NCI-H1417 treated with DMSO at 0.1 percent for 48 hours (cell line): ENCODE measurements around the gene ABCA3.
A peak's percentile ranks its signal among the peaks of the same experiment; 100 is the strongest.
"Not testable (repeated sequence)": the region's sequence is repeated elsewhere in the genome, so short reads cannot be mapped to it uniquely, and the experiment has no call there.

Source experiments
- DNase-seq: peaks from one replicate; lab custom pipeline; 2025; lab: John Stamatoyannopoulos, UW

ABCA3 gene

GRCh38 chr16:2278956-2279800 lies 61.4 kb downstream of the ABCA3 start:
- no peak for DNase-seq

DNA sequence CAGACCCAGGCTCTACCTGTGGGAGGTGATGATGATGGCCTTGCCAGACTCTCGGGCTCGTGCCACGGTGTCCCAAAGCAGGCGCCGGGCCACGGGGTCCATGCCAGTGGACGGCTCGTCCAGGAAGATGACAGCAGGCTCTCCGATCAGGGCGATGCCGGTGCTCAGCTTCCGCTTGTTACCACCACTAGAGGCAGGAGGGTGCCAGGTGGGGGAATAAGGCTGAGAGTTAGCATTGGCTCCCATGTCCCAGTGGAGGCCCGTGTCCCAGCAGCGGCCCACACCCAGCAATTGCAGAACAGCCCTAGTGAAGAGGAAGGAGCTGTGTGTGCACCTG lies 62.3 kb downstream of the ABCA3 start:
- DNase-seq, result no peak

DNA sequence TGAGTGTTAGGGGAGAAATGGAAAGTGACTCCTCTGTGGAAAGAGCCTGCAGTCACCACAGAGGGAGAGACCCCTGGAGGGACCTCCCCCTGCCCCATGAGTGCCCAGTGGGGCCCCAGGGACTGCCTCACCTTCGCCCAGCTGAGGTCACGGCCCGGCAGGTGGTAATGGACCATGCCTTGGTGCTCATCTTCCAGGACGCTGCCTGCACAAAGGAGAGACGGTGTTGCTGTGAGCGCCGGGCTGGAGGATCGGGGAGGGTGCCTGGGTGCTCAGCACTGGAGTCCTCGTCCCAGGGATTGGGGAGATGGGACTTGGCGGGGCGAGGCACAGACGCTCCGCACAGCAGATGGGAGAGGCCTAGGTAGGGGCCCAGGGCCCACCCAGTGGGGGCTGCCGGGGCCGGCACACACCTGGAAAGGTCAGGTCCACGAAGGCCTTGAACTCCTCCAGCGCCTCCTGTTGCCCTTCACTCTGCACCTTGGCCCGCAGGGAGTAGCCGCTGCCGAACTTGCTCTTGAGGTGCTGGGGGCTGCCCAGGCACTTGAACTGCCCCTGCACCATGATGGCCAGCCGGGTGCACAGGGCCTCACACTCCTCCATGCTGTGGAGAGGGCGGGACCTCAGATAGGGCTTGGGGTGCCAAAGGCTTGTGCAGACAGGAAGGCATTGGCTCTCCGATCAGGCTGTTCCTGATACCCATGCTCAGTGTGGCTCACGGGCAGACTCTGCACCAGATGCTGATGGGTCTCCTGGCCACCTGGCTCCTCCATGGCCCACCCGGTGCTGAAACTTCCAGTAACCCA lies 62.9 kb downstream of the ABCA3 start:
- no peak for DNase-seq

DNA sequence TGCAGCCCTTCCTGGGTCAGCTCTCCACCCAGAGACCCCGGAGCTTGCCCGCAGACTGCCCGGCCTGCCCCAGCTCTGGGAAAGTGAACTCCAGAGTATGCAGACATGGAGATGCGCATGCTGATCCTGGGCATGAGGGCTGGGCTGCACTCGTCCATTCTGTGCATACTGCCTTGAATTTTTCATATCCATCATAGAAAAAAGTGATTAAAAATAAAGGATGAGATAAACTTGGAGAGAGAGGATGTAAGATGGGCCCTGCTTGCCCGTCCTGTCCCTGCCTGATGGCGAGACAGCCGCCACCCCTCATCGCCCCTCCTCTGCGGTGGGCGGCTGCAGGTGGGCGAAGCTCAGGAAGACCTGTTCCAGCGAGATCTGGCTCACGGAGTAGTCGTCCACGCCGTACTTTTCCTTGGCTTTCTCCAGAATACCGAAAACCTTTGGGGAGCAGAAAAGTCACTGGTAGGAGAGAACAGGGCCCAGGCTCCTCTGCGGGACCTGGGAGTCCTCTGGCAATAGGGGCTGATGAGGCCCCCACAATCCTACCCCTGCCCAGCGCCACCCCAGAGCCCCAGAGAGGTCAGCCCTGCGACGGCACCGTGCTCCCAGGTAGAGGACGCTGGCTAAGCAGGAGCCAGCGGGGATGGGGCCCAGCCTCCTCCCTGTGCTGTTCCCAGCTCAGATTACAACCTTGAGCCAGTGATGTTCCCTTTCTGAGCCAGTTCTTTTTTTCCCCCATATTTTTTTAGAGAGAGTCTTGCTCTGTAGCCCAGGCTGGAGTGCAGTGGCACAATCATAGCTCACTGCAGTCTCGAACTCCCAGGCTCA lies 63.9 kb downstream of the ABCA3 start:
- DNase-seq, result no peak

DNA sequence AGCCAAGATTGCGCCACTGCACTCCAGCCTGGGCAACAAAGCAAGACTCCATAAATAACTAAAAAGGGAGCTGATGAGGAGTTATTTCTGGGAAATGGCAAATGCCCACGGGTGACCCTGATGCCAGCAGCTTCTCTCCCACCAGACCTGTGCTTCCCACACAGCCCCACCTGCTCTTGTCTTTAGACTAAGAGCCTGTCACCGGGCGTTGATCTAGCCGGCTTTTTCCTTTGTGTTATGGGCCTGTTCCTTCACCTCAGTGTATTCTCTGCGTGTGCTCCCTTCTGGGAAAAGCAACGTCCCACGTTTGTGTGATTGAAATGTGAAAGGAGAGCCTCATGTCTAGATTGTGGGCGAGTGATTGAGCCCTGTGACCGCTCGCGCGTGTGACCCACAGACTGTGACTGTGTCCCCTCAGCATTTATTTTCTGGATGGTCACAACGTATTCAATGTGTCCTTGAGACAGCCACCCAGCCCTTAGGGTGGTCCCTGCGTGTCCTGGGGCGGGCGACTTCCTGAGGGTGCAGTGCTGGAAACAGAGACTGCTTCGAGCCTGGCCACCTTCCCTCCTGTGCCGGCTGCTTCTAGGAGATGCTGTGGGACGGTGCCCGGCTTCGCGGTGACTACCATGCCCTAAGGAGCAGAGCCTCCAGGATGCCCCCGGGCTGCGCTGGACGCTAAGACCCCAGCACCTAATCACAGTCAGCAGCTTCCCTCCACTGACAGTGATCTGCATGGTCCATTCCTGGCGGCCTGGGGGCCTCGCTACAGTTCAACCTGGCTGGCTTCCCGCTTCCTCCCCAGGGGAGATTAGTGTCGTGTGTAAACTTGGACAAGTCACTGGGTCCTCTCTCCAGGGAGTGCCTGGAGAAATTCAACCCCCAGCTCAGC lies 64.8 kb downstream of the ABCA3 start:
- DNase-seq, result no peak

DNA sequence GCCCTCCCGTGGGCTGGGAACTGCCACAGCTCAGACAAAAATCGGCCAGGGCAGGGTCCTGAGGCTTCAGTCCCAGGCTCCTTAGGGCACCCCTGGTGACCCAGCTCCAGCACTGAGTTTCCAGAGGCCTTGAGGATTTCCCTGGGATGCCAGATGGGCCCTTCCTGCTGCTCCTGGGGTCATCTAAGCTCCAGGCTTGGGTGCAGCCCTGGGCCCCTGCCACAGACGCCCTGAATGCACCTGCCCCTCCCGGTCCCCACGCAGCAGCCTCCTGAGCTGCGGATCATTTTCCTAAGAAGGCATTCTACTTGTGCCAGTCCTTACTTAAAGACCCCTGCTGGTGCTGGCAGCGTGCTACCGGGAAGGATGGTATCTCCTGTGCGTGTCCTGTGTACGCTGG lies 66.6 kb downstream of the ABCA3 start:
- DNase-seq, result no peak

DNA sequence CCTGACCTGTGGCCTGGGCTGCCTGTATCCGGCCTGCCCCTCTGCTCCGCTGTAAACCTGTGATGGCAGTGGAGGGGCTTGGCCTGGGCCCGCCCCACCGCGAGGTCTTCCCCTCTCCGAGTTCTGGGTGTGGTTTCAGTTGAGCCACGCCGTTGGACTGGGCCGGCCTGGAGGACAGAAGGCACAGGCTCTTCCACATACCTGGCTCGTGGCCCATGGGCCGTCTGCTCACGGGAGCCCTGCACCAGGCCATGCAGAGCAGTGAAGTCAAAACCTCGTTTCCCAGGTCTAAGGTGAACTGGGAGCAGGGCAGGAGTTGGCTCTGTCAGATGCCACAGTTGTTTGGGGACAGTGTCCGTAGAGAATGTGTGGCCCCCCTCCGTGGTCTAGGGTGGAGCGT lies 67.0 kb downstream of the ABCA3 start:
- no peak for DNase-seq

- DNase-seq, result no peak
Measured at GRCh38 chr16:2271848-2272461, 68.6 kb downstream of the ABCA3 start.

GRCh38 chr16:2270588-2271470 lies 69.7 kb downstream of the ABCA3 start:
- no peak for DNase-seq

DNA sequence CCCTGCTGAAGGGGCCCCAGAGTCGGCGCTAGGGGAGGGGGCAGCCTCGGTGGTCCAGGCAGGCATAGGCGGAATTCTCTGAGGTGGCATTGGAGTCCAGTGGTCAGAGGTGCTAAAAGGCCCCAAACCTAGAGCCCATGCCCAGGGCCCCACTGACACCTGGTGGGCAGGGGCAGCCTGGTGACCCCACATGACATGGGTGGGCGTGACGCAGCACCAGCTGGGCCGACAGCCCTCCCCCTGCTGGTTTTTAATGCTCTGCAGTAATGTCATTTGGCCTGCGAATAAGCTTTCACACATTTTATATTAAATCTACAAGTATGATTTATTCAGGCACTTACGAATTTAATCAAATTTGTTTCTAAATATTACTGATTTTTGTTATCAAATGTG lies 70.5 kb downstream of the ABCA3 start:
- DNase-seq, result no peak

DNA sequence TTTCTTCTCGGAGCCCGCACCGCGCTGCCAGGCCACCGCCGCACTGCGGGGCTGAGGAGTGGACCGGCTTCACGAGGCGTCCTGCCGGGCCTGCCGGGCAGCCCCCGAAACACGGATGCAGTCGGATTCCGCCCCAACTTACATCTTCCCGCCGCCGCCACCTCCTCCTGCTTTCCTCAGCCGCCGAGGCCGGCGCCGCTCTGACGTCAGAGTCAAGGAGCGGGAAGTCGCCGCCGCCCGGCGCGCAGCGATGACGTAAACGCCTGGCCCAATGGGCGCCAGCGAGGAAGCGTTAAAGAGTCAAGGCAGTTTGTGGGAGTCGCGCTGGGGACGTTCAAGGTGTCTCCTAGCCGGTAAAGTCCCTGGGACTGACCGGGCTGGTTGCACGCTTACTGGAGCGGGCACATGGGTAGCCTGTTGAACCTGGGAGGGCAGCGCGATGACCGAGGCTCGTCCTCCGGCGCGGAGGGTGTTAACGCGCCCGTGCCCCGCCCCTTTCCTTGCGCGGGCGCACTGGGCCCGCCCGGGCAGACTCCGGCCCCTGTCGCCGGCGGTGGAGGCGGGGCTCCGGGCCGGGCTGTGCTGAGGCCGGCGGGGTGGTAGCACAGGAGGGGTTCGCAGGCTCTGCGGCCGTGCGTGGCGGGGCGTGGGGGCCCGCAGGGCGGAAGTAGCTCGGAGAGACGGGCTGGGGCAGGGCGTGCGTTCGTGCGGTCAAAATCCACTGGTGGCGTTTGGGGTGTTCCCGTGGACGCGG lies 72.4 kb downstream of the ABCA3 start, which contains the start of gene RNPS1:
Gene RNPS1 (minus strand): TSS at position 214 of the 754 bp plus-strand sequence. CDS start 3,483 bp downstream, outside the sequence.
- DNase-seq, result peak; percentile 64

- not testable (repeated sequence) for DNase-seq
Measured at GRCh38 chr16:2267505-2267912, 73.0 kb downstream of the ABCA3 start.

DNA sequence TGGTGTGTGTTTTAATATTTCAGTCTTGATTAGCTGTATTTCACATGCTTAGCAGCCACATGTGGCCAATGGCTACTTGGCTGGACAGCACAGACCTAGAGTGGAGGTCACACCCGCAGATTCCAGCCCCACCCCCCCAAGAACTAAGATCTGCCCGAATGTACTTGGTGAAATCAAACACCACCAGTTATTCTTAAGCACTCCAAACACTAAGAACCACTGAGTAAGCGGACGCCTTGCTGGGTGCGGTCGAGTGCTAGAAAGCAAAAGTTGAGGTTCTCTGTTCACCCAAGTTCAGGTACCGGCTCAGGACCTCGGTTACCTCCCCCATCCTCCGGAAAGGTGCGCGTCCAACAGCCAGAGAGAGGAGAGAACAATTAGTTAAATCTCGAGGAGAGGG lies 73.6 kb downstream of the ABCA3 start:
- not testable (repeated sequence) for DNase-seq

DNA sequence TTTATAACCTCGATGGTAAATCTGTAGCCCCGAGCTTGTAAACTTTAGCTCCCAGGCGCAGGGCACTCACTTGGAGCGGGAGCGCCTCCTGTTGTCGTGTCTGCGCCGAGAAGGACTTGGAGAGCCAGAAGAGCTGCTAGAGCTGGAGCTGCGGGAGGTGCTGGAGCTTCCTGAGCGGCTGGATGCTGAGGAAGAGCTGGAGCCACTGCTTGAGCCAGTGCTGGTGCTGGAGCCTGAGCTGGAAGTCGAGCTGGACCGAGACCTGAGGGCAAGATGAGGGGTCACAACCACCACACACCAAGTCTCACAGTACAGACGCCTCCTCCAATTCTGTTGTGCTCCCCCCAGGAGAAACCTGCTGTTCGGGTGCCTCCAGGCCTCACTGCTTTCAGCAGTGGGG lies 77.5 kb downstream of the ABCA3 start:
- DNase-seq, result not testable (repeated sequence)

DNA sequence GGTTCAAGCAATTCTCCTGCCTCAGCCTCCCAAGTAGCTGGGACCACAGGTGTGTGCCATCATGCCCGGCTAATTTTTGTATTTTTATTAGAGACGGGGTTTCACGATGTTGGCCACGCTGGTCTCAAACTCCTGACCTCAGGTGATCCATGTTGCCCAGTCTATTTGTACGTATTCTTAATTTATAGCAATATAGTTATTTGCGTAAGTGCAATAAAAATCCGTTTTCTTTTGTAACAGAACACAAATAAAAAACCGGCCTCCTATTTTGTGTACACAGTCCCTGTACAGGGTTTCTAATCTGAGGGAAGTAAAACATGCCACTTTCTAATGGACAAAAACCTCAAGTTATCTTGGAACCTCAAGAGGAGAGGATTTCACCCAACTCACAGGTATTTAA lies 80.3 kb downstream of the ABCA3 start:
- DNase-seq, result no peak

DNA sequence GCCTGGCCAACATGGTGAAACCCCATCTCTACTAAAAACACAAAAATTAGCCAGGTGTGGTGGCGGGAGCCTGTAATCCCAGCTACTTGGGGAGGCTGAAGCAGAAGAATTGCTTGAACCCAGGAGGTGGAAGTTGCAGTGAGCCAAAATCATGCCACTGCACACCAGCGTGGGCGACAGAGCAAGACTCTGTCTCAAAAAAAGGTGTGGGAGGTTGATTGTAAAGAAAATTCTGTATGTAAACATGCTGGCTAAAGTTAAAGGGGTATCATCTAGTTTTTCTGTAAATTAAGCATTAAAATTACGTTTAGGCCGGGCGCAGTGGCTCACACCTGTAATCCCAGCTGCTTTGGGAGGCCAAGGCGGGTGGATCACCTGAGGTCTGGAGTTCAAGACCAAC lies 82.0 kb downstream of the ABCA3 start:
- DNase-seq, result not testable (repeated sequence)

DNA sequence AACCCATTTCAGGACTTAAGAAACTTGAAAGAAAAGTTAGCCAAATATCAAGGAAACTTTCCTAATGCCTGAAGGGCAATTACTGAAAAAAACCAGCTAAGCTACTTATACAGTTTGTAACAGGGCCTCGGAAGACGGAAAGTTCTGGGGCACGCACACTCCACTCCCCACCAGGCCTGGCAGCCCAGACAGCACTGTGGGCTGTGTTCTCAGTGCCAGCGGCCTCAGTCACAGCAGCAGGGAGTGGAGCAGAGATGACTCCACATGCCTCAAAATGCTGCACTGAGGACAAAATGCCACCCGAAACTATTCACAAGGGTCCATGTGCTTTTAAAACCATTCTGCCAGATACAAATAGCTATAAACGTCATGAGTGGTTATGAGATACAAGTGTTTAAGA lies 82.8 kb downstream of the ABCA3 start:
- DNase-seq, result no peak

GRCh38 chr16:2256531-2257140 lies 83.9 kb downstream of the ABCA3 start:
- DNase-seq, result no peak

GRCh38 chr16:2253293-2253692 lies 87.2 kb downstream of the ABCA3 start:
- DNase-seq, result no peak
